IPS DF 19.7 (cell line): Measurements from ENCODE around the gene DHRSX.
"Not testable (repeated sequence)": the region's sequence is repeated elsewhere in the genome, so short reads cannot be mapped to it uniquely, and the experiment has no call there.

Source experiments
- DNase-seq: peaks from one replicate; pipeline ENCODE4 v3.0.0-alpha.2; 2013; ENCODE audit warnings: low read depth, low spot score

The DHRSX gene

GRCh38 chrX:2498781-2499302 is 1.9 kb downstream of the DHRSX start:
- DNase-seq, result no peak

- no peak for DNase-seq
These were observed 2.6 kb downstream of the DHRSX start for GRCh38 chrX:2497961-2498780.

- DNase-seq, result no peak
These were observed 5.2 kb downstream of the DHRSX start for GRCh38 chrX:2495595-2495994.

GRCh38 chrX:2492531-2493218 is 8.1 kb downstream of the DHRSX start:
- no peak for DNase-seq

GRCh38 chrX:2490634-2491033 is 10.1 kb downstream of the DHRSX start:
- no peak for DNase-seq

GRCh38 chrX:2489446-2490445 is 11.0 kb downstream of the DHRSX start:
- no peak for DNase-seq

GRCh38 chrX:2488621-2489285 is 12.0 kb downstream of the DHRSX start:
- no peak for DNase-seq

- no peak for DNase-seq
These were observed 13.4 kb downstream of the DHRSX start for GRCh38 chrX:2487366-2487765.

- DNase-seq, result no peak
These were observed 14.2 kb downstream of the DHRSX start for GRCh38 chrX:2486476-2487133.

- no peak for DNase-seq
These were observed 14.9 kb downstream of the DHRSX start for GRCh38 chrX:2485789-2486345.

GRCh38 chrX:2484721-2485648 is 15.8 kb downstream of the DHRSX start:
- no peak for DNase-seq

- no peak for DNase-seq
These were observed 16.5 kb downstream of the DHRSX start for GRCh38 chrX:2484256-2484655.

- no peak for DNase-seq
These were observed 17.2 kb downstream of the DHRSX start for GRCh38 chrX:2483398-2484060.

- not testable (repeated sequence) for DNase-seq
These were observed 19.2 kb downstream of the DHRSX start for GRCh38 chrX:2481597-2481996.

- not testable (repeated sequence) for DNase-seq
These were observed 20.8 kb downstream of the DHRSX start for GRCh38 chrX:2479982-2480381.

- DNase-seq, result no peak
These were observed 21.4 kb downstream of the DHRSX start for GRCh38 chrX:2479420-2479780.

GRCh38 chrX:2478546-2479419 is 22.0 kb downstream of the DHRSX start:
- no peak for DNase-seq

GRCh38 chrX:2477313-2477712 is 23.5 kb downstream of the DHRSX start:
- DNase-seq, result not testable (repeated sequence)
